Muscle layer of duodenum (tissue), 2 donors: Measurements from ENCODE around the gene NDUFS1.

Experiments used
- H3K27ac ChIP-seq: one replicate; pipeline ENCODE4 v1.7.0; 2013; ENCODE audit warnings: mild to moderate bottlenecking, low read length
- H3K27me3 ChIP-seq: one replicate; pipeline ENCODE4 v1.7.0; 2013; ENCODE audit warnings: low read depth, mild to moderate bottlenecking, control low read depth, low read length
- H3K36me3 ChIP-seq, 2 donors: one replicate each; pipeline ENCODE4 v1.7.0; 2013; ENCODE audit warnings: low read length in 2 of 2, control low read depth in 1 of 2, mild to moderate bottlenecking in 1 of 2; ENCODE audit not compliant: insufficient read depth in 2 of 2, control insufficient read depth in 1 of 2
- H3K4me1 ChIP-seq, 2 donors: one replicate each; pipeline ENCODE4 v1.7.0; 2013; ENCODE audit warnings: low read length in 2 of 2, mild to moderate bottlenecking in 2 of 2, control low read depth in 1 of 2, moderate library complexity in 1 of 2; ENCODE audit not compliant: insufficient read depth in 2 of 2, control insufficient read depth in 1 of 2
- H3K4me3 ChIP-seq, 2 donors: one replicate each; pipeline ENCODE4 v1.7.0; 2013; ENCODE audit warnings: low read length in 2 of 2, low read depth in 1 of 2, mild to moderate bottlenecking in 1 of 2
- H3K9me3 ChIP-seq, 2 donors: one replicate each; pipeline ENCODE4 v1.7.0; 2013; ENCODE audit warnings: low read length in 2 of 2, control low read depth in 1 of 2, mild to moderate bottlenecking in 1 of 2; ENCODE audit not compliant: control insufficient read depth in 1 of 2
- donor health status: healthy.

NDUFS1 gene

DNA sequence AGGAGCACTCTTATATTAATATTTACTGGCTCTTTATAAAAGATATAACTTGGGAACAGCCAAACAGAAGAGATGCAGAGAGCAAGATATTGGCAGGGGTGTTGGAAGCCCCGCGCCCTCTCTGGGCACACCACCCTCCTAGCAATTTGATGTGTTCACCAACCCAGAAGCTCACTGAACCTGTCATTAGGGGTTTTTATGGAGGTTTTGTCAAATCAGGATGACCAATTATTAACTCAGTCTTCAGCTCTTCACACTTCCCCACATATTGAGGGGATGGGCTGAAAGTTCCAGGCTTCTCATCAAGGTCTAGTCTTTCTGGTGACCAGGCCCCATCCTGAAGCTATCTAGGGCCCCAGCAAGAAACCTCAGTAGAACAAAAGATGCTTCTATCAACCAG lies 62.4 kb downstream of the NDUFS1 start:
- H3K27ac ChIP-seq = no peak overlapping the region
- H3K4me1 ChIP-seq = no peaks in the 10 kb centered on the region
- no peaks in the 10 kb centered on the region for H3K36me3 ChIP-seq
- no peak overlapping the region for H3K4me3 ChIP-seq
- no peaks in the 10 kb centered on the region for H3K27me3 ChIP-seq
- no peaks in the 10 kb centered on the region for H3K9me3 ChIP-seq

DNA sequence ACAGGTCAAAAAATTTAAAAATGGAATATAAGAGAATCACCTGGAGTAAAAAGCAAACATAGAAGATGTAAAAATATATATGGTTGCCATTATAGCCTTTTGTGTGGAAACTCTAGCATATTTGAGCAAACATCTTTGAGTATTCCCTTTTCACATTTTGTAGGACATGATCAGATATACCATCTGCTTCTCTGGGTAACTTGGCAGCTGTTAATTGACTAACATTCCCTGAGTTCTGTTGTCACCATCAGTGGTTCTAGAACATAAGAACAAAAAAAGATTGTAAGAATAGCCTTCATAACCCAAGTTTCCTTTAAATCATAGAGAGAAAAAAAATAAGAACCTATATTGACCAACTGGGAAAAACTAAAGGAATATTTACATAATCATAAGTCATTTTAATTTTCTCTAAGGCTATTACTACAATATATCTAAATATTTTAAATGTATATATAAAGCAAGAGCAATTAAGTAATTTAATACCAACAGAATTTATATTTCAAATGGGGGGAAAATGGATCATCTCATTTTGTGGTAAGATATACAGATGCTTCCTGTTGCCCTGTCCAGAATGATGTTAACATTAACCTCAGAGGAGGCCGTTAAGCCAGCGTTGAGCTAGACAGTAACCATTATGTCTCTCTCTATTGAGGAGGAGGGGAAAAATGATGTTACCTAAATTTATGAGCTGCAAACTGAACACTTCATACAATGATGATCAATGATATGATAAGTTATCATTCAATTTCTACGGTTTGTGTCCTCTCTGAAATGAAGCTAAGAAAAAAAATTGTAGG lies 63.5 kb downstream of the NDUFS1 start:
- Histone ChIP-seq H3K9me3 (no peaks in the 10 kb centered on the region), H3K27me3 (no peaks in the 10 kb centered on the region), H3K4me1 (no peaks in the 10 kb centered on the region), H3K27ac (no peak overlapping the region), H3K4me3 (no peak overlapping the region), H3K36me3 (no peaks in the 10 kb centered on the region)

- H3K4me3 ChIP-seq = no peak overlapping the region
- peaks cover 0 to 7% of the 10 kb centered on the region in 2 donors for H3K4me1 ChIP-seq
- no peaks in the 10 kb centered on the region for H3K27me3 ChIP-seq
- H3K36me3 ChIP-seq = no peaks in the 10 kb centered on the region
- no peak overlapping the region for H3K27ac ChIP-seq
- no peaks in the 10 kb centered on the region for H3K9me3 ChIP-seq
Measured at GRCh38 chr2:206092297-206092696, 66.9 kb downstream of the NDUFS1 start.

DNA sequence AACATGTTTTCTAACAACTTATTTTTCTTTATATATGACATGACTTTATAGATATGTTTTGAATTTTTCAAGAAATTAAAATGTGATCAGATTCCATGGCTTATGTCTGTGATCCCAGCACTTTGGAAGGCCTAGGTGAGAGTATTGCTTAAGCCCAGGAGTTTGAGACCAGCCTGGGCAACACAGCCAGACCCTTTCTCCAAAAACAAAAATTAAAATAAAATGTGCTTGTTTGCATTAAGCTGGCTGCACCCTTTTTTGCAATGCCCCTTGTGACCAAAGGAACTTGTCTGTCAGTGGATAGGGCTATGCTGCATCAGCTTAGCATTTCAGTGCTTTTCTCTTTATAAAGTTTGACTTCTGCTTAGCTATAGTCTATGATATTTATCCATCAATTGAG lies 71.0 kb downstream of the NDUFS1 start:
- Histone ChIP-seq H3K27ac (no peak overlapping the region), H3K27me3 (no peaks in the 10 kb centered on the region), H3K36me3 (peaks cover 0 to 5% of the 10 kb centered on the region in 2 donors), H3K9me3 (no peaks in the 10 kb centered on the region), H3K4me3 (no peak overlapping the region), H3K4me1 (peaks cover 0 to 7% of the 10 kb centered on the region in 2 donors)

DNA sequence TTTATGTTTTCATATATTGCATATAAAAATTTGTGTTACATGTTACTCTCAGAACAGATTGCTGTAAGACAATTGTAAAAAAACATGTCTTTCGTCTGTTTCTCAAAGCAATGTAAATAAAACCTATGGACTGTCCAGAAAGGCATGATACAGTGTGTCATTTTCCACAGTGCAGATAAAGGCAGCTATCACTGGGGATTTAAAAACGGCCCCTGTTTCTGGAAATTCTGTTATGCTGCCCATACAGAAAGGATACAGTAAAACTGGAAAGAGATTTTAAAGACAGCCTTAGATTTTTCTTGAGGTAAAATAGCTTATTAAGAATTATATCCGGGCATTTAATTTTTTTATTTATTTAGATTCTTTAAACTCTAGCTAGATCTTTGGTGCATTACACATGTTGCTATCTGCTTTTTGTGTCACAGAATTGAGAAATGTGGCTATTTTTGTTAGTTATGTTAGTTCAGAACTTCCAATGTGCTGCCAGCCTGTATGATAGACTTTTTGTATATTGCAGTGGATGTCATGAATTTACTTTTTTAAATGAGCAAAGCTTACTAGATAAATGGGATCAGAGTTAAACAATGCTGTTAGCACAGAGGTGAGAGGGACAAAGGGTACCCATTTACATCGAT lies 72.4 kb downstream of the NDUFS1 start:
- H3K27me3 ChIP-seq = no peaks in the 10 kb centered on the region
- peak overlapping the region; percentile 86 to 96 for H3K4me3 ChIP-seq
- H3K4me1 ChIP-seq = peaks cover 0 to 7% of the 10 kb centered on the region in 2 donors
- H3K9me3 ChIP-seq = no peaks in the 10 kb centered on the region
- H3K27ac ChIP-seq = peak overlapping the region; percentile 98
- peaks cover 0 to 5% of the 10 kb centered on the region in 2 donors for H3K36me3 ChIP-seq

GRCh38 chr2:206085742-206086445 lies 73.3 kb downstream of the NDUFS1 start, which contains the start of gene INO80D:
Gene INO80D (minus strand): TSS chr2:206086174. CDS start chr2:206063016, 23,158 bp downstream.
- no peaks in the 10 kb centered on the region for H3K9me3 ChIP-seq
- peak within 1 kb of the TSS; percentile 99 for H3K27ac ChIP-seq
- H3K36me3 ChIP-seq = peaks cover 0 to 5% of the 10 kb centered on the region in 2 donors
- peak within 1 kb of the TSS; percentile 86 to 98 for H3K4me3 ChIP-seq
- peaks cover 0 to 7% of the 10 kb centered on the region in 2 donors for H3K4me1 ChIP-seq
- no peaks in the 10 kb centered on the region for H3K27me3 ChIP-seq

GRCh38 chr2:206084870-206085741 lies 74.1 kb downstream of the NDUFS1 start:
- Histone ChIP-seq H3K4me1 (peaks cover 0 to 7% of the 10 kb centered on the region in 2 donors), H3K27ac (peak overlapping the region; percentile 99)

GRCh38 chr2:206084439-206084869 lies 74.8 kb downstream of the NDUFS1 start:
- H3K9me3 ChIP-seq = no peaks in the 10 kb centered on the region
- peaks cover 0 to 5% of the 10 kb centered on the region in 2 donors for H3K36me3 ChIP-seq
- H3K4me1 ChIP-seq = peaks cover 0 to 11% of the 10 kb centered on the region in 2 donors
- peak overlapping the region; percentile 99 for H3K27ac ChIP-seq
- H3K4me3 ChIP-seq = peak overlapping the region; percentile 86 to 98
- H3K27me3 ChIP-seq = no peaks in the 10 kb centered on the region

More at GRCh38 chr2:206084870-206085741, 74.1 kb downstream of the NDUFS1 start:
- H3K9me3 ChIP-seq = no peaks in the 10 kb centered on the region
- H3K4me3 ChIP-seq = peak overlapping the region; percentile 86 to 98
- H3K36me3 ChIP-seq = peaks cover 0 to 5% of the 10 kb centered on the region in 2 donors
- H3K27me3 ChIP-seq = no peaks in the 10 kb centered on the region

GRCh38 chr2:206083602-206084438 lies 75.4 kb downstream of the NDUFS1 start:
- Histone ChIP-seq H3K4me1 (peaks cover 0 to 11% of the 10 kb centered on the region in 2 donors), H3K27ac (peak overlapping the region; percentile 99), H3K36me3 (peaks cover 0 to 5% of the 10 kb centered on the region in 2 donors), H3K27me3 (no peaks in the 10 kb centered on the region), H3K9me3 (no peaks in the 10 kb centered on the region), H3K4me3 (peak overlapping the region; percentile 86 to 98)

DNA sequence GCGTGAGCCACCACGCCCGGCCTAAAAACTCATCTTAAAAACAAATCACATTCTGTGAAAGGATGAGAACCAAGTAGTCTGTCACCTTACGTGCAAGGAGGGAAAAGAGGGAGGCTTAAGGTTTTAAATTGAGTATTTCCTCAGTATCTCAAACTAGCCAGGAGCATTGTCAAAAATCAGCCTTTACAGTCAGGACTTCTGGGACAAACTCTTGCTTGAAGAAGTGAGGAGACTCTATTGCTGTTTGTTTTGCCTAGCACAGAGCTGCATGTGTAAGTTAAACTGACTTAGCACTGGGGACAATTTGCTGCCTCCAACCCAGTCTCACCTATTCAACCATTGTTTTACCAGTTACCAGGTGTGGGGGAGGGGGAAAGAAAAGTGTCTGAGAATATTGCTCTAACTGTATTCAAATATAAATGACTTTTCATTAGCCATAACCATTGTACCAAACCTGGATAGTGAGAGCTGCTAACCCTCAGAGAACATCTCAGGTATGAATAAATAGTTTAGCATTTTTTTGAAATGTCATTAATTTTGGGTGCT lies 76.9 kb downstream of the NDUFS1 start:
- H3K27ac ChIP-seq = no peak overlapping the region
- peaks cover 0 to 5% of the 10 kb centered on the region in 2 donors for H3K36me3 ChIP-seq
- H3K27me3 ChIP-seq = no peaks in the 10 kb centered on the region
- H3K9me3 ChIP-seq = no peaks in the 10 kb centered on the region
- peaks cover 0 to 7% of the 10 kb centered on the region in 2 donors for H3K4me1 ChIP-seq
- no peak overlapping the region for H3K4me3 ChIP-seq
